H1 (cell line): ENCODE data around the gene VRK2. TPM values are rescaled to one million over a fixed set of nuclear protein-coding genes. Genes with fewer than 3 reads are reported as not detected.

ENCODE experiments used
- TAF1 ChIP-seq: IDR thresholded peaks from 2 replicates; pipeline ENCODE4 v1.6.1; 2011; ENCODE audit warnings: mild to moderate bottlenecking, low read depth, low read length
- polyA plus RNA-seq, 7 experiments: library from polyadenylated mRNA; depleted of rRNA in 3 of 7; stranded (reverse) in 5 of 7; unstranded in 2 of 7; fragments of >200 nt in 5 of 7; fragments of 200-250 nt in 2 of 7; gene quantifications; 1 replicate in 5 of 7; 2 replicates in 1 of 7; 4 replicates in 1 of 7; pipeline versions ENCODE4 v1.2.1 to v1.2.3, GENCODE V29; 2011 to 2013; ENCODE audit warnings: missing spikeins in 2 of 7, mixed read lengths in 2 of 7
- total RNA-seq: library from RNA; stranded (reverse); fragmentation: NEBNext Ultra II Directional; extraction: Animal tissue kit (Norgen Biotek cat#: 25700); gene quantifications from 2 replicates; pipeline ENCODE4 v1.2.1, GENCODE V29; 2021
- TF ChIP-seq, protein P1 (sequence below): IDR thresholded peaks from 2 replicates; pipeline ENCODE4 v1.6.1; 2011; ENCODE audit warnings: low read length, improper control_type of control experiment
- TF ChIP-seq, protein P2 (sequence below): IDR thresholded peaks from 2 replicates; pipeline ENCODE4 v1.6.1; 2011; ENCODE audit warnings: low read depth, mild to moderate bottlenecking, low read length; ENCODE audit not compliant: insufficient read depth

The VRK2 gene
- total and polyA plus RNA-seq, 2 of the 8 experiments (the other 6 are each of a cell fraction or from before 2014, with no cell fraction given) = 7.6 to 27.8 TPM

DNA sequence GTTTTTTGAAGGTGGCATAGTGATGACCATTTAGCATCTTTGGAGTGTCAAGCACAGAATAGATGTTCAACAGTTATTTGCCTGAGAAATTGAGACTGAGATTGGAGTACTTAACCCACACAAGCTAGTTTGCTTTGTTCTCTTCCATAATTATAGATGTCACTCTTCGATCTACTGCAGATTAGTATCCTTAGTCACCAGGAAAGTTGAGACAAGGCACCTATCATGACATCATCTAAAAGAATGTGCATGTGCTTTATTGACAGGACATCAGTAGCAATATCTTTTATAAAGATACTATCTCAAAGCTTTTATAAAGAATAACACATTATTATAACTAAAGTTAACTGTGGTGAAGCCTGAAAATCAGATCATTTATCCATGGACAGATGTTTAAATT is 6.4 kb downstream of the VRK2 start (continued):
- TF ChIP-seq, protein P1, sequence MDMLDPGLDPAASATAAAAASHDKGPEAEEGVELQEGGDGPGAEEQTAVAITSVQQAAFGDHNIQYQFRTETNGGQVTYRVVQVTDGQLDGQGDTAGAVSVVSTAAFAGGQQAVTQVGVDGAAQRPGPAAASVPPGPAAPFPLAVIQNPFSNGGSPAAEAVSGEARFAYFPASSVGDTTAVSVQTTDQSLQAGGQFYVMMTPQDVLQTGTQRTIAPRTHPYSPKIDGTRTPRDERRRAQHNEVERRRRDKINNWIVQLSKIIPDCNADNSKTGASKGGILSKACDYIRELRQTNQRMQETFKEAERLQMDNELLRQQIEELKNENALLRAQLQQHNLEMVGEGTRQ = no peak
- TF ChIP-seq, protein P2, sequence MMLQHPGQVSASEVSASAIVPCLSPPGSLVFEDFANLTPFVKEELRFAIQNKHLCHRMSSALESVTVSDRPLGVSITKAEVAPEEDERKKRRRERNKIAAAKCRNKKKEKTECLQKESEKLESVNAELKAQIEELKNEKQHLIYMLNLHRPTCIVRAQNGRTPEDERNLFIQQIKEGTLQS = no peak
- no peak for TF ChIP-seq TAF1
